Ectodermal cell (in vitro differentiated cells): ENCODE measurements around the gene VSIG10.

Experiments used
- H3K27ac ChIP-seq: 2 replicates; pipeline ENCODE4 v1.7.0; 2013; ENCODE audit warnings: mild to moderate bottlenecking, low read depth, low read length; ENCODE audit not compliant: insufficient read depth, poor library complexity, severe bottlenecking
- H3K27me3 ChIP-seq: 2 replicates; pipeline ENCODE4 v1.7.0; 2013; ENCODE audit warnings: mild to moderate bottlenecking, low read length; ENCODE audit not compliant: insufficient read depth, control insufficient read depth, poor library complexity, severe bottlenecking
- H3K36me3 ChIP-seq: one replicate; pipeline ENCODE4 v1.7.0; 2013; ENCODE audit warnings: low read length; ENCODE audit not compliant: control insufficient read depth, insufficient read depth
- H3K4me1 ChIP-seq: one replicate; pipeline ENCODE4 v1.7.0; 2013; ENCODE audit warnings: low read length; ENCODE audit not compliant: control insufficient read depth, insufficient read depth
- H3K4me3 ChIP-seq: 2 replicates; pipeline ENCODE4 v1.7.0; 2013; ENCODE audit warnings: low read depth, low read length, control low read depth; ENCODE audit not compliant: insufficient read depth
- H3K9me3 ChIP-seq: 2 replicates; pipeline ENCODE4 v1.7.0; 2013; ENCODE audit warnings: mild to moderate bottlenecking, low read length, moderate library complexity; ENCODE audit not compliant: control insufficient read depth
- WGBS, 2 experiments: methylation state at CpG; one replicate each; pipeline ENCODE4 v1.1.7; 2013; ENCODE audit warnings: missing lambda C conversion rate in 2 of 2; 5-methylcytosine and 5-hydroxymethylcytosine counted together

The VSIG10 gene

DNA sequence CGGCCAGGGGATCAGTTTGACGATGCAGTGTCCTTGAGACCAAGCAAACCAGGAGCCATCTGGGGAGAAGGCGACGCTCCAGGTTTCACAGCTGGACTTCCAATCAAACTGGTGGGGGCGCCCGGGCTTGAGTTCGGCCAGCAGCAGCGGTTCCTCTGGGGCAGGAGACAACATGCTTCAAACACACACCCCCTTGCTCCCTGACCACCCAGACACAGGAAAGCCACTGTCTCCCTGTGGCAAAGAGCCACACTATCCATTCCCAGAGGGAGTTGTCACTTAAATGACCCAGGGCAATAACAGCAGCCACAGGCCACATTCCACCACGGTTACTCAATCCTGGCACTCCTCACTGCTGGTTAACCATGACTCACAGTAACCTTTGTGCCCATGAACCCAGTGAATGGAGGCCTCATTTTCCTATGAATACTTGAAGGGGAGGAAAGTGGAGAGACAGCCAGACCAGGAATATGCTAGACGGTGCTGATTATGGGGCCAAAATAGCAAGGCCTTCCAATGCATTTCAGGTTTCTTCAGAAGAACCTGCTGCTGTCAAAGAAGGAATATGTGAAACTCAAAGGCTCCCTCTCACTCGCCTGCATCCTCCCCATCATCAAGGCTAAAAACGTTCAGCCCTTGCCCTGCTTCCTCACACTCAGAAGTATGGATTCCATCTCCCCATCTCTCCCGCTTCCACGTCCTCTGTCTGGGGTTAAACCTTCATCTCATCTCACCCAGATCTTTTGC lies 51.3 kb downstream of the VSIG10 start:
- Histone ChIP-seq H3K4me3 (no peak overlapping the region), H3K36me3 (peaks cover 10% of the 10 kb centered on the region), H3K9me3 (no peaks in the 10 kb centered on the region), H3K4me1 (no peaks in the 10 kb centered on the region), H3K27ac (no peak overlapping the region), H3K27me3 (no peaks in the 10 kb centered on the region)
- 87% methylated on average over 14 of the region's 14 CpGs for WGBS, 2 experiments

GRCh38 chr12:118050972-118051910 lies 52.6 kb downstream of the VSIG10 start:
- 93 to 94% methylated on average over 11 to 12 of the region's 12 CpGs for WGBS, 2 experiments
- peaks cover 10% of the 10 kb centered on the region for H3K36me3 ChIP-seq

GRCh38 chr12:118046430-118046829 lies 57.4 kb downstream of the VSIG10 start:
- Histone ChIP-seq H3K27me3 (no peaks in the 10 kb centered on the region), H3K9me3 (no peaks in the 10 kb centered on the region), H3K27ac (no peak overlapping the region), H3K36me3 (peaks cover 11% of the 10 kb centered on the region), H3K4me3 (no peak overlapping the region), H3K4me1 (no peaks in the 10 kb centered on the region)
- WGBS, 2 experiments = 96 to 98% methylated on average over 4 of the region's 4 CpGs

More at GRCh38 chr12:118050972-118051910, 52.6 kb downstream of the VSIG10 start:
- H3K4me1 ChIP-seq = no peaks in the 10 kb centered on the region
- H3K9me3 ChIP-seq = no peaks in the 10 kb centered on the region
- H3K27me3 ChIP-seq = no peaks in the 10 kb centered on the region
- no peak overlapping the region for H3K27ac ChIP-seq
- H3K4me3 ChIP-seq = no peak overlapping the region

GRCh38 chr12:118044577-118044976 lies 59.2 kb downstream of the VSIG10 start:
- 95% methylated on average over 7 of the region's 8 CpGs for WGBS, 2 experiments
- Histone ChIP-seq H3K4me3 (no peak overlapping the region), H3K9me3 (no peaks in the 10 kb centered on the region), H3K36me3 (peaks cover 10% of the 10 kb centered on the region), H3K27me3 (no peaks in the 10 kb centered on the region), H3K27ac (no peak overlapping the region), H3K4me1 (no peaks in the 10 kb centered on the region)

GRCh38 chr12:118044075-118044474 lies 59.7 kb downstream of the VSIG10 start:
- WGBS, 2 experiments = 95 to 96% methylated on average over 2 of the region's 2 CpGs
- peaks cover 10% of the 10 kb centered on the region for H3K36me3 ChIP-seq
- no peaks in the 10 kb centered on the region for H3K9me3 ChIP-seq
- H3K4me1 ChIP-seq = no peaks in the 10 kb centered on the region
- no peak overlapping the region for H3K4me3 ChIP-seq
- no peaks in the 10 kb centered on the region for H3K27me3 ChIP-seq
- no peak overlapping the region for H3K27ac ChIP-seq

DNA sequence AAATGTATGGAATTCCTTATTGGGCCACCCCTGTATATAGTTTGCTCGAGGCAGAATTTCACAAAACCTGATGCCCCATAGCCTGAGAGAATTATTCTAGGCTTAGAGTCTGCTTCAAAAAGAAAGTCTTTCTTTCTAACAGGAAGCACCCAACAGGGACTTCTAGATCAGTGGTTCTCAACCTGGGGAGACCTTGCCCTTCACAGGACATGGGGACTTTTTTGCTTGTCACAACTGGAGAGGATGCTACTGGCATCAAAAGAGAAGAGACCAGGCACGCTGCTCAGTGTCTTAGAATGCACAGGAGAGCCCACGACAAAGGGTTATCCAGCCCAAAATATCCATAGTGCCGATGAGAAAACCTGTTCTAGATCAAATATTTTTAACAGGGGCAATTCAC lies 61.7 kb downstream of the VSIG10 start:
- Histone ChIP-seq H3K9me3 (no peaks in the 10 kb centered on the region), H3K4me3 (no peak overlapping the region), H3K27ac (no peak overlapping the region), H3K27me3 (no peaks in the 10 kb centered on the region), H3K4me1 (no peaks in the 10 kb centered on the region), H3K36me3 (peaks cover 19% of the 10 kb centered on the region)
- WGBS, 2 experiments = 93 to 96% methylated on average over 4 of the region's 4 CpGs

GRCh38 chr12:118038137-118038536 lies 65.7 kb downstream of the VSIG10 start:
- no peaks in the 10 kb centered on the region for H3K9me3 ChIP-seq
- no peak overlapping the region for H3K4me3 ChIP-seq
- no peak overlapping the region for H3K27ac ChIP-seq
- WGBS, 2 experiments = 83 to 85% methylated on average over 6 of the region's 6 CpGs
- H3K27me3 ChIP-seq = no peaks in the 10 kb centered on the region
- H3K36me3 ChIP-seq = peaks cover 26% of the 10 kb centered on the region
- H3K4me1 ChIP-seq = no peaks in the 10 kb centered on the region

- no peaks in the 10 kb centered on the region for H3K27me3 ChIP-seq
- no peaks in the 10 kb centered on the region for H3K4me1 ChIP-seq
- H3K36me3 ChIP-seq = peaks cover 35% of the 10 kb centered on the region
- H3K27ac ChIP-seq = no peak overlapping the region
- WGBS, 2 experiments = 94% methylated on average over 11 of the region's 11 CpGs
- no peaks in the 10 kb centered on the region for H3K9me3 ChIP-seq
- no peak overlapping the region for H3K4me3 ChIP-seq
Measured at GRCh38 chr12:118036672-118037411, 67.0 kb downstream of the VSIG10 start.

DNA sequence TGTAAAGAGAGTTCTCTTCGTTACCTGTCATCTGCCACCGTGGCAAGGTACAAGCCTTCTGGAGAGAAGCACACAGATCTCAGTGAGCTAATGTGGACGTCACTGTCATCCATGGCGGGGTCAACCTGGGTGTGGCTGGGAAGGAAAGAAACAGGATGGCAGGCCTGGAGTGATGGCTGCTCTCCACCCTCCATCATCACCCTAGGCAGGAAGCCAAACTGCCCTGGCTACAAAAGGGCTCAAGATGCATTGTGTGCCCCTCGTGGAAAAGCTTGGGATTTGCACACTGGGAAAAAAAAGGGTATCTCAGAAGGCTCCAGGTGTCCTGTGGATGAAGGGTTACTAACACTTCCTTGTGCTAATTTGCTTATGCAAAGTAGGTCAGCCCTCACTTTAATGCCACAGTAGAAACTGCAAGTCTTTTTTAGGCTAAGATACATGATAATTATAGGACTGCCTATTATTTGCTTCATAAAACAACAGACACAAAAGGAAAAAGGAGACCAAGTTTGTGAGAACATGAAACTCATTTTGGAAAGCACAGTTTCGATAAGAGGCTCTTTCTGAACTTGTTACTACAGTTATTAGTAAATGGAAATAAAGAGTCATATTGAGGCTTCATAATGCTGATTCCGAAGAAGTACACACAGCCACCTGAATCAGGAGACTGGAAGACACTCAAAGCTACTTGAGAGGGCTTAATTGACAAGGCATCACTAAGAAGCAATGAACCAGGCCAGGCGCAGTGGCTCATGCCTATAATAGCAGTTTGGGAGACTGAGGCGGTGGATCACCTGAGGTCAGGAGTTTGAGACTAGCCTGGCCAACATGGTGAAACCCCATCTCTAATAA lies 68.4 kb downstream of the VSIG10 start:
- H3K27ac ChIP-seq = no peak overlapping the region
- 92 to 93% methylated on average over 9 of the region's 9 CpGs for WGBS, 2 experiments

More for the DNA sequence above, 68.4 kb downstream of the VSIG10 start:
- peaks cover 33% of the 10 kb centered on the region for H3K36me3 ChIP-seq
- no peak overlapping the region for H3K4me3 ChIP-seq
- no peaks in the 10 kb centered on the region for H3K9me3 ChIP-seq
- H3K27me3 ChIP-seq = no peaks in the 10 kb centered on the region
- no peaks in the 10 kb centered on the region for H3K4me1 ChIP-seq
